K562 (cell line): Measurements from ENCODE around the gene GBP6.

ENCODE experiments used
- CHD1 ChIP-seq: fragments of 200-600 bp; sonication (generic); IDR thresholded peaks from one replicate; pipeline ENCODE4 v1.6.1; 2012; ENCODE audit warnings: mild to moderate bottlenecking, moderate library complexity, low read length, inconsistent platforms
- ESRRA ChIP-seq: fragments of 450-650 bp; IDR thresholded peaks from 2 replicates; pipeline ENCODE4 v1.6.1; 2014; ENCODE audit warnings: low read depth, mild to moderate bottlenecking, moderate library complexity, borderline replicate concordance
- EZH2 ChIP-seq: IDR thresholded peaks from 2 replicates; pipeline ENCODE4 v1.6.1; 2012; ENCODE audit warnings: low read depth, mild to moderate bottlenecking, inconsistent platforms, low read length, borderline replicate concordance
- JUN ChIP-seq, 2 experiments: sonication (generic) in 1 of 2; formaldehyde crosslinking in 1 of 2; IDR thresholded peaks; 2 replicates each; pipeline versions ENCODE4 v1.6.1 to v1.8.0; 2012 to 2022; ENCODE audit warnings: borderline replicate concordance in 2 of 2, mild to moderate bottlenecking in 2 of 2, improper control_type of control experiment in 1 of 2, low read depth in 1 of 2, low read length in 1 of 2, missing genetic modification reagents in 1 of 2
- MAZ ChIP-seq, 2 experiments: fragments of 450-650 bp in 1 of 2; sonication (generic) in 1 of 2; formaldehyde crosslinking; IDR thresholded peaks in 1 of 2; conservative IDR thresholded peaks in 1 of 2; 2 replicates each; pipeline versions ENCODE4 v1.4.0 to v1.5.0; 2020; ENCODE audit warnings: mild to moderate bottlenecking in 1 of 2, missing genetic modification reagents in 1 of 2
- POLR2A ChIP-seq: fragments of 450-650 bp; conservative IDR thresholded peaks from 2 replicates; pipeline ENCODE4 v1.6.1; 2016
- PTRF ChIP-seq: fragments of 450-650 bp; IDR thresholded peaks from 2 replicates; pipeline ENCODE4 v1.6.1; 2016; ENCODE audit warnings: mild to moderate bottlenecking, missing genetic modification characterization, missing compliant biosample characterization
- TAF1 ChIP-seq: IDR thresholded peaks from 2 replicates; pipeline ENCODE4 v1.6.1; 2011; ENCODE audit warnings: mild to moderate bottlenecking, low read length, moderate library complexity; ENCODE audit not compliant: insufficient read depth, control insufficient read depth, severe bottlenecking; ENCODE audit errors: extremely low read depth
- TCF3 ChIP-seq: sonication (generic); formaldehyde crosslinking; IDR thresholded peaks from 2 replicates; pipeline ENCODE4 v1.4.0; 2020; ENCODE audit warnings: mild to moderate bottlenecking, missing genetic modification reagents
- ZNF121 ChIP-seq: sonication (generic); formaldehyde crosslinking; conservative IDR thresholded peaks from 2 replicates; pipeline ENCODE4 v1.8.0; 2022; ENCODE audit warnings: missing genetic modification reagents
- ZNF354B ChIP-seq: fragments of 250-450 bp; sonication (Bioruptor Pico); IDR thresholded peaks from 2 replicates; pipeline ENCODE4 v1.4.0; 2020

- TF ChIP-seq TAF1, result no peak
- no peak for TF ChIP-seq CHD1
- no peak for TF ChIP-seq TCF3
- TF ChIP-seq POLR2A, result no peak
- TF ChIP-seq ZNF354B (CRISPR knock-in tag), result no peak
- TF ChIP-seq JUN (IDR thresholded peaks at IDR 0.05; ENCODE audit: borderline replicate concordance, low read depth, low read length), result no peak
- no peak for TF ChIP-seq JUN (CRISPR knock-in tag; IDR thresholded peaks at IDR 0.05; ENCODE audit: borderline replicate concordance)
- TF ChIP-seq MAZ (CRISPR knock-in tag; conservative IDR thresholded peaks at IDR 0.05 in 1 of 2, IDR thresholded peaks at IDR 0.05 in 1 of 2), result no peak
- no peak for TF ChIP-seq PTRF (tag)
- no peak for TF ChIP-seq ZNF121 (CRISPR knock-in tag)
- TF ChIP-seq ESRRA, result no peak
- no peak for TF ChIP-seq EZH2
Measured at GRCh38 chr1:89425056-89425455, 61.2 kb downstream of the GBP6 start.
